Measurements from ENCODE around the gene UAP1L1. TPM values are rescaled to one million over a fixed set of nuclear protein-coding genes. Genes with fewer than 3 reads are reported as not detected.

UAP1L1 gene
- total and polyA plus RNA-seq, 2 of the 8 experiments (the other 6 are each of a cell fraction or from before 2014, with no cell fraction given), result 2.0 to 5.4 TPM

DNA sequence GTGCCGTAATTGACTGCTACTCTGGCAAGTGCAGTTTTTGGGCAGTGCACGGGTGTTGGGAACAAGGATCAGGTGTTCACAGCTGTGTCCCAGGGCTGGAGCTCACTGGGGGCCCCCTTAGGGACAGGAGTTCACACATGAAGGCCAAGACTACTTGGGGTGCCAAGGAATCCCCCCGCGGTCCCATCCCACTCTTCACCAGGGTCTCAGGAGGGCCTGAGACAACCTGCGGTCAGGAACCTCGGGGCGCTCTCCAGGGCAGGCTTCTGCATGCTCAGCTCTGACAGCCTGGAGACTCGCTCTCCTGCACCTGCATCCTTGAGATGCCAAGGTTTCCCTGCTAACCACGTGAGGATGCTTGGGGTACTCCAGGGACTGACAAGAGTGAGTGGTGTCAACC lies 7.2 kb downstream of the UAP1L1 start:
- TF ChIP-seq RXRA (IDR thresholded peaks at IDR 0.05; ENCODE audit: insufficient read depth, low read depth, low read length) (no peak), SP1 (IDR thresholded peaks at IDR 0.05; ENCODE audit: low read depth, low read length) (no peak), CBX5 (IDR thresholded peaks at IDR 0.05; ENCODE audit: low read depth, low read length) (no peak), ZNF274 (IDR thresholded peaks at IDR 0.05; ENCODE audit: borderline replicate concordance, extremely low read depth, low read length) (no peak), EZH2 (IDR thresholded peaks at IDR 0.05; ENCODE audit: low read depth, low read length, severe bottlenecking) (no peak), NANOG (IDR thresholded peaks at IDR 0.05; ENCODE audit: insufficient read depth, low read depth, low read length, poor library complexity, severe bottlenecking) (no peak), SP2 (IDR thresholded peaks at IDR 0.05; ENCODE audit: low read length) (no peak), EGR1 (IDR thresholded peaks at IDR 0.05; ENCODE audit: borderline replicate concordance, low read depth, low read length) (no peak), JUND (IDR thresholded peaks at IDR 0.05; ENCODE audit: low read length) (no peak)
- TF ChIP-seq, protein P1, sequence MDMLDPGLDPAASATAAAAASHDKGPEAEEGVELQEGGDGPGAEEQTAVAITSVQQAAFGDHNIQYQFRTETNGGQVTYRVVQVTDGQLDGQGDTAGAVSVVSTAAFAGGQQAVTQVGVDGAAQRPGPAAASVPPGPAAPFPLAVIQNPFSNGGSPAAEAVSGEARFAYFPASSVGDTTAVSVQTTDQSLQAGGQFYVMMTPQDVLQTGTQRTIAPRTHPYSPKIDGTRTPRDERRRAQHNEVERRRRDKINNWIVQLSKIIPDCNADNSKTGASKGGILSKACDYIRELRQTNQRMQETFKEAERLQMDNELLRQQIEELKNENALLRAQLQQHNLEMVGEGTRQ (IDR thresholded peaks at IDR 0.05; ENCODE audit: low read length), result no peak
- H2BK20ac ChIP-seq (ENCODE audit: low read length), result no peak overlapping the region
- H3K4me1 ChIP-seq (replicated peaks in 1 of 4; ENCODE audit: control insufficient read depth in 3 of 4, insufficient read depth in 4 of 4, low read length in 3 of 4), result peaks cover 0 to 11% (median 4%) of the 10 kb centered on the region in 4 experiments; a peak in 4 of 7 replicates
- no peak overlapping the region for H2AK5ac ChIP-seq (ENCODE audit: low read depth, low read length)
- no peak overlapping the region for H3K4me3 ChIP-seq (ENCODE audit: extremely low read depth in 1 of 4, insufficient read depth in 2 of 4, low read depth in 3 of 4, low read length in 4 of 4)
- H3K56ac ChIP-seq (replicated peaks; ENCODE audit: insufficient read length, low read depth, low read length), result no peak overlapping the region
- no peak overlapping the region for H4K5ac ChIP-seq (ENCODE audit: insufficient read length, low read depth, low read length)
- no peak overlapping the region for H3K14ac ChIP-seq (ENCODE audit: insufficient read length)
- no peak overlapping the region for H2AFZ ChIP-seq (ENCODE audit: low read length)
- POLR2A ChIA-PET (ENCODE audit: partially characterized antibody), result no interaction called here
- H3K27me3 ChIP-seq (replicated peaks in 1 of 4; ENCODE audit: control insufficient read depth in 3 of 4, extremely low read depth in 1 of 4, insufficient read depth in 3 of 4, low read length in 3 of 4), result peaks cover 2 to 23% (median 9%) of the 10 kb centered on the region in 4 experiments
- H3K9ac ChIP-seq (replicated peaks in 1 of 4; ENCODE audit: extremely low read depth in 1 of 4, low read depth in 3 of 4, low read length in 3 of 4), result no peak overlapping the region
- no peaks in the 10 kb centered on the region for H3K36me3 ChIP-seq (ENCODE audit: control insufficient read depth in 2 of 4, insufficient read depth in 4 of 4, low read length in 3 of 4)
- H3K18ac ChIP-seq (ENCODE audit: extremely low read depth, low read length), result no peak overlapping the region
- H2BK5ac ChIP-seq (ENCODE audit: low read depth, low read length), result no peak overlapping the region
- H4K8ac ChIP-seq (ENCODE audit: extremely low read depth, insufficient read depth, low read length), result no peak overlapping the region
- no peak overlapping the region for H3K4ac ChIP-seq (replicated peaks; ENCODE audit: insufficient read length, low read depth, low read length)
- CTCF ChIA-PET (ENCODE audit: partially characterized antibody), result interaction anchor here (0.8 to 2.2 kb wide), 8 partner anchors 10 to 87 kb away, joined by 3 to 13 read pairs (median 4); partner anchors contain the start of gene TMEM210
- H2BK120ac ChIP-seq (replicated peaks; ENCODE audit: low read depth, low read length), result no peak overlapping the region
- no peaks in the 10 kb centered on the region for H3K79me1 ChIP-seq (ENCODE audit: low read depth, low read length)
- no peaks in the 10 kb centered on the region for H3K79me2 ChIP-seq (ENCODE audit: control insufficient read depth in 1 of 2, insufficient read depth in 2 of 2, low read length in 2 of 2)
- no peak for DNase-seq (ENCODE audit: low read depth in 1 of 2, low spot score in 2 of 2)
- peaks cover 12% of the 10 kb centered on the region; the same call in 1 of the 2 replicates for H3K23me2 ChIP-seq (ENCODE audit: low read depth, low read length)
- H3K27ac ChIP-seq (ENCODE audit: low read depth, low read length), result no peak overlapping the region
- H3K9me3 ChIP-seq (ENCODE audit: insufficient read depth in 2 of 2, low read depth in 1 of 2, low read length in 1 of 2), result no peaks in the 10 kb centered on the region
- H2BK15ac ChIP-seq (ENCODE audit: low read length), result no peak overlapping the region
- H3K4me2 ChIP-seq (ENCODE audit: insufficient read depth in 1 of 2, low read depth in 2 of 2, low read length in 2 of 2), result no peak overlapping the region
- H4K91ac ChIP-seq (replicated peaks; ENCODE audit: insufficient read length, low read length), result no peak overlapping the region
- peaks cover 0 to 2% of the 10 kb centered on the region in 2 experiments for H4K20me1 ChIP-seq (replicated peaks in 1 of 2; ENCODE audit: control insufficient read depth in 1 of 2, insufficient read depth in 2 of 2, low read length in 2 of 2)
- H3K23ac ChIP-seq (ENCODE audit: insufficient read length), result no peak overlapping the region
- no peak for FAIRE-seq
- H2BK12ac ChIP-seq (ENCODE audit: low read depth, low read length), result no peak overlapping the region; the same call in 1 of the 2 replicates
- 76% methylated on average over 9 of the region's 9 CpGs; no CpG with 5 or more reads in 1 of the 2 experiments for whole genome bisulfite sequencing, 2 experiments (ENCODE audit: extremely low coverage in 1 of 2, insufficient coverage in 1 of 2, insufficient read length in 1 of 2, insufficient replicate concordance in 2 of 2, low coverage in 1 of 2, low lambda C conversion rate in 2 of 2, missing lambda C conversion rate in 1 of 2)
